Fibroblast of skin of left quadriceps (primary cell): ENCODE results near the gene SLC24A3.

Experiments
- DNase-seq, 2 experiments: peaks; one replicate each; pipeline ENCODE4 v3.0.0-alpha.2; 2013; ENCODE audit warnings: low read depth in 2 of 2

Gene SLC24A3

DNA sequence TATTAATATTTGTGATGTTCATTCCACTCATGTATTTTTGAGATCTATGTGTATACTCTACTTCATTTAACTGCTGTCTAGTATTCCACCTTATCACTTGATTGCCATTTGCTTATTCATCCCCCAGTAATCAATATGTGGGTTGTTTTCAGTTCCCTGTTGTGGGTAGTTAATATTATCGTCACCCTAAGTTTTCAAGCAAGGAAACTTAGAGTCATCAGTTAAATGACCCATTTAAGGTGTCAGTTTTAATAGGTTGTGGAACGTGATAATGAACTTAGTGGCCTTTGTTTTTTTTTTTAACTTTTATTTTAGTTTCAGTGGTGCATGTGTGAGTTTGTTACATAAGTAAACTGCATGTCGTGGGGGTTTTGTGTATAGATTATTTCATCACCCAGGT, 90.3 kb downstream of the SLC24A3 start:
- DNase-seq: no peak

DNA sequence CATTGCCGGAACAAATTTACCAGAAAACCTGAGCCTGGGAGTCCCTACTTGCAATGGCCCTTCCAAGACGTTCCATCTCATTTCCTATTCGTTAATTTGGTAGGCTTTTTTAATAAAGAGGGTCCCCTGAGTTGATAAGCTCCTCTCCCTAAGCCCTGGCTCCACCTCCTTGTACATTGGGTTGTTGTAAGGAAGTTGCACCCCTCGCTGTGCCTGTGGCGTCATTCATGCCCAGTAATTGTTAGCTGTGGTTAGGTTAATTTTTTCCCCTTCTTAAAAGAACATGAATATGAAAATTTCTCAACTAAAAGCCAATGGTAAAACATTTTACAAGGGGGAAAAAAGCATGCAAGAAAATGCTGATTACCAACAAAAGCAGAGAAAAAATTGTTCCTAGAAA, 91.9 kb downstream of the SLC24A3 start:
- no peak for DNase-seq

DNA sequence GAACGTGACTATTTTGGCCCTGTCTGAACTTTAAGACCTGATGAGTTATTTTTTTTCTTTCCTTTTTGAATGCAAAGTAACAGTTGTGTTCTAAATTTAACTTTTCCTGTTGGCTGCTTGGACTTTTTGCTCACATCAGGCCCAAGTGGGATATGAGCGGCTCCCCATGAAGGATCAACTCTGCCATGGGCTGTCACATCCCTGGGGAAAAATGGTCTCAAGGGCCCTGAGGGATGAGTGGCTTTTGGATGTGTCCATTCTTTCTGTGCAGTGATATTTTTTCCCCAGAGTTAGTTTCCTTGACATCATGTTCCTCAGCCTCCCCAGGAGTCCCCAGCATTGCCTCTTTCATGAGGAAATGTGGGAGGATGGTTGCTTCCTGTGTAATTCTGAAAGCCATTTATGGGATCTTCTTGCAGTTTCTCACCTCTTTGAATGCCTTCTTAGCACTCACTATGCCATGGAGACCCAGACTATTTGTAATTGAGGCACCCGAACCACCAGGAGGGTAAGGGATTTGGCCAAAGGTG, 92.5 kb downstream of the SLC24A3 start:
- DNase-seq: no peak

DNA sequence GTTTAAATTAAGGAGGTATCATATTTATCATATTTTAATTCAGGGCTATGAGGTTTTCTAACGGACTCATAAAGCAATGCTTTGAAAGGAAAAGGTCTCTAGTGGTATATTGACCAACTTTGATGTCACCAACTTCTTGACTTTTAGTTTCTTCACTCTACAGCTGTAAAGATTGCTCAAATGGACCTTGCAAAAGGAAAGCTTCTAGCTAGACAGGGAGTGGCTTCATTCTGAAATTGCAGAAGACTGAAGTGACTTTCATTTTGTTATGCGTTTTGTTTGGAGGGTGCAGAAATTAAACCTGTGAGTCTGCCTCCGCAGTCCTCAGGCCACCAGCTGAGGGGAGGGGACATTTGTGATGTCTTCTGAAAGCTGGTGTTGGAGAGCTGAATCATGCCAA, 95.7 kb downstream of the SLC24A3 start:
- no peak for DNase-seq

DNA sequence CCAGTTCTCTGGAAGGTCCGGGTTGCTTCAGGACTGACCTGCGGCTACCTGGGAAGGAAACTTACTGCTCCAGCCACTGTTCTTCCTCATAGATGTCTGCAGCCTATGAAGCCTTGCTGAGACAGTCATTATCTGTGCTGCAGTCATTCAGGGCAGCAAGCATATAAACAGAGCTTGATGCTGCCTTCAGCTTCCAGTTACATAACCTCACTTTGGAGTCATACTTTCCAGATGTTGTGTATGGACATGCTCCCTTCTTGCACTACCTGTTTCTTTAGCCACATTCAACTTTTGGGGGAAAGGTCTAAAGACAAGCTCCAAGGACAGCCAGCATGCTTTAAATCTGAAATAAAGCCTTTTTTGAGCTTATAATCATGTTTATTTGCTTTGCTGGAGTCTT, 98.1 kb downstream of the SLC24A3 start:
- no peak for DNase-seq

DNA sequence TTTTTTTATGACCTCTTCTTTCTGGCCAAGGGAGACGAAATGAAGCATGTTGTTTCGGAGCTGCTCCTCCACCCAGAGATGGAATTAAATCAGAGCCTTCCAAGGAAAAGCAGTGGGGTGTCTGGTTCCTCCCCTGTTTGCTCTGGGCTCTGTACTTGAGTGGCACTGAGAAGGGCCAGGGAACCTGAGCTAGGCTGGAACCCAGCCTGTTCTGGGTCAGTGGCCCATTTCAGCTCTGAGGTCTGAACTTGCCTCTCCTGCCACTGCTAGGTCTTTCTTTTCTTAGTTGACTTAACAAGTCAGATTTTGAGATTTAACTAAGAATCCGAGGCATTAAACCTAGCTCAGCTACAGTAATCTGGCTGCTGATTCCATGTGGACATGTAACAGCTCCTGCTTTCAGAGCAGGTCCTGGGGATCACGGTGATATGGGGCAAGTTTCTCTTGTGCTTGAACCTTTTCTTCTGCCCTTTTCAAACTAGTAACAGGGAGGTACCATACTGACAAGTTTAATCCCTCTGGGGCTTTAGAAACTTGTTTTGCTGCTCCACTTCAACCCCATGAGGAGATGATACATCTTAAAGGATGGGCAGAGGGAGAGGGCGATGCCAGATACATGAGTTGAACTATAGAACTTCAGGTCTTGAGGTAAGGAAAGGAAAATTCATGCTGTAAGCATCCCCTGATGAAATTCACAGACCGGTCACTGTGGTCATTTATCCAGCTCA, 101.1 kb downstream of the SLC24A3 start:
- DNase-seq: no peak

DNA sequence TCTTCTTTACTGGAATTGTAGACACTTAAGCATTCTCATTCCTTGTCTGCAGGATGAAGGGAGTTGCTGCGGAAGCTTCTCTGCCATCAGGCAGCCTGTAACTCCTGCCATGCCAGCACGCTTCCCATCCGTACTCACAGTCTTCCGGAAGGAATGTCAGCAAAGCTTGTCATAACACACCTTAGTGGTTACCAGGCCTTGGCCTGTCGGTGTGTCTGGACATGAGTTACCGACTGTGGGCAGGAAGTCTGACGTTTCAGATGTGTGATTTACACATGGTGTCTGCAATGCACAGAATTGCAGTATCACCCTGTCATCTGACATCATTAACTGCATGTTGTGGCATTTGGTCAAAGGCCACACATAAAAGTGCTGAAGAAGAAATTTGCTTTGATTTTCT, 102.2 kb downstream of the SLC24A3 start:
- no peak for DNase-seq

DNA sequence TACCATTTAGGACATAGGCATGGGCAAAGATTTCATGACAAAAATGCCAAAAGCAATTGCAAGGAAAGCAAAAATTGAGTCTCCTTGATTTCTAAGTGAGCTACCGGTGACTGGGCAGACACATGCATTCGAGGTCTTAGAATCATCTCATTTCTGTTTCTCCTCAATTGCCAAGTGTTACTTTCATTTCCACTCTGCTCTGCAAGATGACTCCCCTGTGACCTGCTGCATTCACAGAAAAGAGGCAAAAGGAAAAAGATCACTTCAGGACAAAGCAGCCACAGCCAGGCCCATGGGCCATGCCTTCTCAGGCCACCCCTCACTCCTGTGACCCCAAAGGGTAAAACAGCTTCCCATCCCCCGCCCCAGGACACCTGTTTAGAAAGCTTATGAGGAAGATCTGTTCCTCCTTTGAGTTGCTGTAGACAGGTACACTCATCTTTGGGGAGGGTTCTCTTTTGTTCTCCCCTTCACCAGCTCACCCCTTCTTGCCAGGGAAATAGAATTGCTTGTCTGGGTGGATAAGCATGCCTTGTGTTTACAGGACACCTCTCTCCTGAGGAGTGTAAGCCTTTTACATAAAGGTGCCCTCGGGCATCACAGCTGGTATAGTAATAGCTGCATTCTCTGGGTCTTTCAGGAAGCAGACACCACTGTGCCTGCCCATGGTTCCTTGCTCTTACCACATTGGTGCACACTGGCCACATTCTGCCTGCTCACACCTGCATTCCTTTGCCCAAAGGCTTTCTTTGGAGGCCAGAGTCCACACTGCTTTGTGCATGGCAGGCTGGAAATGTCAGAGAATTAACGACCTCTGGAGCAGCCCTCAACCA, 105.0 kb downstream of the SLC24A3 start:
- DNase-seq: no peak

DNA sequence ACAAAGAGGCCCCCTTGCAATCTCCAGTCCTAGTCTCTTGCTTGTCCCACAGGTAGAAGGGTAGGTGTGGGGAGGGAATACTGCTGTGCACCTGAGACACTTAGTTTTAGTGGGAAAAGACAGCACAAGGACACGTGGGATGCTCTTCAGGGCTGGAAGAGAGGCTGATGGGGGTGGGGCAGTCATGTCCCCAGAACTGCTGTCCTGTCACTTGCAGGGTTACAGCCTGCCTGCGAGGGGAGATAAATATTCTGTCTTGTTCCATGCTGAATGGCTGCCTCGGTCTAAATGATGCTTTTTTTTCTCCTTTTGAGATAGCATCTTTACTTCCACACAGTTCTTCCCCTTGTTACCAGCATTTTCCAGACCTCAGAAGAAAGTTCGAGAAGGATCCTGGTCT, 106.2 kb downstream of the SLC24A3 start:
- DNase-seq: no peak

DNA sequence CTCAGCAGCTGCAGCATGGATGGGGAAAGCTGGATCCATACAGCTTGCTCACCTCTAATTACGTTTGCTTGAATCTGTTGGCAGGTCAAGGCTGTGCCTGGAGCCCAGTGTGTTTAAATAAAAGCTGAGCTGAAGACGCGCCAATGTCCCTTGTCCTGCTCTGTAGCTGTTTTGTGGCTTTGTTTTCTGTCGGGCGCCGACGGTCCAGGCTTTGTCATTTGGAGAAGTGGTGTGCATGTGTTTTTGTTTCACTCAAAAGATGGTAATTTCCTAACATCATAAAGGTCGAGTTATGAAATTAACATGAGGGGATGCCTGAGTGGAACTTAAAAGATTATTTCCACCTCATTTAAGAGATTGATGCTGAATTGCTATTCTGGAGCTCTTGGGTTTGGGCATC, 107.6 kb downstream of the SLC24A3 start:
- DNase-seq: no peak

DNA sequence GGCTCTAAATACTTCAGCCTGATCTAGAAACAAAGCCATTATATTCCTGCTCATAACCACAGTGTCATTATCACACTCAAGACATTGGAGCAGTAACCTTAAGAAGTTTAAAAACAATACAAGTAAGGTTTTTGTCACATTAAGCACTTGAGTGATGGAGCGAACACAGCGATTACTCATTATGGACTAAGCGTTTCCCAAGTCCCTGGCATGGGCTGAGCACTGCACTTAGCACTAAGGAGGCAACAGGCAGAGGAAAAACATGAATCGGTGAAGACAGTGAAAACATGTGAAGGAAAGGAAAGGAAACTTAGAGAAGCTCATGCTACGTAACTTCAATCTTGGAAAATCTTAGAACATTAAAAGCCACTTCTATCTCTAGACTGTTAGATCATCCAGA, 108.7 kb downstream of the SLC24A3 start:
- DNase-seq: no peak

DNA sequence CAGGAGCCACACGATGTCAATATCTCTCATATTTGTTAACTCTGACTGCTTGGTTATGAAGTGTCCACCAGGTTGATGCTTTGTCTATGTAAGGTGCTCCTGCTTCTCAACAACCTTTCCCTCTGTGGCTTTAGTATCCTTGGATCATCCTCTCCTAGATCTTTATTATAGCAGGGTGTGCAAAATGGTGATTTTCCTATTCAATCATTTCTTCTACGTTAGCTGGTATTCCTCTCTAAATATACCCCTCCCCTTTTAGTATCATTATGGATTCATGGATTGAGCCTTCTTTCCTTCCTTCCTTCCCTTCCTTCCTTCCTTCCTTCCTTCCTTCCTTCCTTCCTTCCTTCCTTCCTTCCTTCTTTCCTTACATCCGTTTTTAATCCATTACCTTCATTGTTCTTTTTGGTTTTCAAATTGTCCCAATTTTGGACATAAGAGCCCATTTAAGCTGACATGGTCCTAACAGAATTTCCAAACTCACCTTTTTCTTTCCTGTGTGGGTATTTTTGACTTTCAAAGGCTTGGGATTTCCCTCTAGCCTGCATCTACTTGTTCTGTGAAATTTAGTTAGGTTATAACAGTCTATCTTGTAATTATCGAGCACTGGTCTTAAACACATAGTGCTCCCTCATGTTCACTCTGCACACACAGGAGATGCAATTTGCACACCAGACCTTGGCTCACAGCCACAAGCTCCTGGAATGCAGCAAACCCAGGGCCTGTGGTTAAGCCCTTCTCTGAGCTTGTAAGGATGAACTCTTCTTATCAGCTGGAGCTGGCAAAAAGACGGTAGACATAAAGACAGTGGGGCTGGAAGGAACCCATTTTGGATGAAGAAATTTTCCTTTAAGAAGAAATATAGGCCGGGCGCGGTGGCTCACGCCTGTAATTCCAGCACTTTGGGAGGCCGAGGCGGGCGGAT, 109.9 kb downstream of the SLC24A3 start:
- no peak for DNase-seq

DNA sequence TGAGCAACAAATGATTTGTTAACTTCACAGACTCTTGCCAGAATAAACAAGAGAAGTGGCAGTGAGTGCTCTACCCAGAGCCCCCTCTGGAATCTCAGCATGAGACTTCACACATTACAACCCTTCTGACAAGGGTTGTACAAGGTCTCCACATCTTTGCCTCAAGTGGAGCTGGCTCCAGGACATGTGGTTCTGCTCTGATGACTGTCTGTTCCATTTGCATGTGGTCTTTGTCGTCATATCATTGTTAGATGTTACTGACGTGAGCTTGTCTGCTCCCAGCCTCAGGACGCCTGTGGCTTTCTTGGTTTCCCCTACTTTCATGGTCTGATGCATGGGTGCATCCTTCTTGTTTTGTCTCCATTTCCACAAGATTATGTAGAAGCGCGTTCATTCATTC, 115.0 kb downstream of the SLC24A3 start:
- no peak for DNase-seq

DNA sequence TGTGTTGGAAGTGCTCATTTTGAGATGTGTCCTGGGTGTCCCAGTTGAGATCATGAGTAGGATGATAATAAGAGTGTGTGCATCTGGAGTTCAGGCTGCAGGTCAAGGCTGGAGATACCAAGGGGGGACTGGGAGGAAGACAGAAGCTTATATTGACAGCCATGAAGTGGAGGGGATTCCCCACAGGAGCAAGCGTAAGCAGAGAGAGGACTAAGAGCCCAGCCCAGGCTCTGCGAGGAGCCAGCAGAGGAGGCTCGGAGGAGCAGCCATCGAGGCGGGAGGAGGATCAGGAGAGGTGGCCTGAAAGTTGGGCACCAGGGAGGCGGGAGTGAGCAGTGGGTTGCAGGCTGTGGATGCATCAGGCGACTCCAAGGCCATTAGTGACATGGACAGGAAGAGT, 116.2 kb downstream of the SLC24A3 start:
- no peak for DNase-seq

DNA sequence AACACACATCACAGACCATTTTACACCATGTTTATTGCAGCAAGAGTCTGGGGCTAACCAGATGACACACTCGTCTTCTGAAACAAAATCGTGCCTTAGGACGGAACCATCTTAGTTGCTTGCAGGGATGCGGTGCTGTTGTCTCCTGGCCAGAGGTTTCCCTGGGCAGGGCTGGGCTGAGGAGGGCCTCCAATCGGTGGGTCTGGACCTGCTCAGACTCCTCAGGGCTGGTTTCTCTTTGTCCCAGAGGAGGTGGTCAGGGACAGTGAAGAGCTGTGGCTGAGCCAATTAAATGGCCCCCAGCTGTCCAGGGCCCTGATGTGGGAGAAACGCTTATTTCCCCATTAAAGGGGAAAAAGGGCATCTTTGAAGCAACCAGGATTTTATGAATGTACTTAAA, 117.6 kb downstream of the SLC24A3 start:
- DNase-seq: no peak

DNA sequence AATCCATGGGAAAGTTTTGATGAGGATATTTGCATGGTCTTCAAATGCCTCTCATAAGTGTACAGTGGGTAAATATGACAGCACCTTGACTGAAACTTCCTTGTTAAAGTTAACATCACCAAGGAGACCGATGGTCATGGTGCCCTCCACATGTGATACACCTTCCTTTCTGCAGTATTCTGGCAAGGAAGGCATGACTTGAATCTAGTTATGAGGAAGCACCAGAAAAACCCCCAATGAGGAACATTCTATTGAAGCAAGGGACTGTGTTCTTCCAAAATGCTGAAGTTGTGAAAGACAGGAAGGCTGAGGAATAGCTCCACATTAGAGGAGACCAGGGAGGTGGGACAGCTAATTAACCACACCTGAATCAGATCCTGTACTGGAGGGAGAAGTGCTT, 118.3 kb downstream of the SLC24A3 start:
- DNase-seq: no peak

DNA sequence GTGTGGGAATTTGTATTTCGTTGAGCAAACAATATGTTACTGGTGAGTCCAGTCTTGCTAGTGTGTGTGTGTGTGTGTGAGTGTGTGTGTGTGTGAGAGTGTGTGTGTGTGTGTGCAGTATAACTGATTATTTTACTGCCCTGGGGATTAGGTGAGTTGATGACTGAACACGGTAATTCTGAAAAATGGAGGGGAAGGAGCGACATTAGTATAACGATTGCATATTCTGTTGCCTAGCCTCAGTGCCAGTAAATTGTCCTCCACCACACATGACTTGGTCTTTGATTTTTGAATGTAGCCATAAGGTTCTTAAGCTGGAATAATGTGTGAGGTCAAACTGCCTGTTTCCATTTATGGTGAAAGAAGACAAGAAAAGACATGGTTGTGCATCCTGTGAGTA, 121.1 kb downstream of the SLC24A3 start:
- DNase-seq: no peak

DNA sequence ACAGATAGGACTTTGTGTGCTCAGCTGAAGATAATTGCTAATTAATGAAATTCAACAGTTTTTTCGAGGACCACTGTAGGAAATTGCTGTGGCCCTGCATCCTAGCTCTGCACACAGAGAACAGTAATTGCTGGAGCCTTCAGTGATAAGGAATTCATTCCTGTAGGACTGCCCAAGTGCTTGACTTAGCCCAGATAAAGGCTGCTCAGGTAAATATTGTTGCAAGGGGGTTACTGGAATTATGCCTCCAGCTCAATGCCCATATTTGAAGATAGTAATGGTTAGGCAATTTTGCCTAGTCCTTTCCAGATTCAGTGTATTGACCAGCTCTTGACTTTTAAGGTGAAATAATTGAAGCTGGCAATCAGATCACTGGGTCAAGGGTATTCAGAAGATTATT, 122.9 kb downstream of the SLC24A3 start:
- DNase-seq: no peak

DNA sequence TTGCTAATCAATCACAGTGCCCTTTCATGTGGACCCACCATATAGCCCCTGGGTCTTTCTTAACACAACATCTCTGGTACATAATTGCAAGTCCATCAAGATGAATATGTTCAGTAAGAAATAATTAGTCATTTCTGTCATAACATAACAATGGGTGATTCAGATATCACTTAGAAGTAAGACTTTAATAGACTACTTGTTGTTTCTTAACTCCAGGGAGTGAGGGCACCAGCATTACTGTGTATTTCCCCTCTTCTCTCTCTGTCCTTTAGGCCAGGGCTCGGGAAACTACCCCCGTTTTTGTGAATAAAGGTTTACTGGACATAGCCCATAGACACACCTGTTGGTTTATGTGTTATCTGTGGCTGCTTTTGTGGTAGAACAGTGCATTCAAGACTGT, 123.5 kb downstream of the SLC24A3 start:
- no peak for DNase-seq

DNA sequence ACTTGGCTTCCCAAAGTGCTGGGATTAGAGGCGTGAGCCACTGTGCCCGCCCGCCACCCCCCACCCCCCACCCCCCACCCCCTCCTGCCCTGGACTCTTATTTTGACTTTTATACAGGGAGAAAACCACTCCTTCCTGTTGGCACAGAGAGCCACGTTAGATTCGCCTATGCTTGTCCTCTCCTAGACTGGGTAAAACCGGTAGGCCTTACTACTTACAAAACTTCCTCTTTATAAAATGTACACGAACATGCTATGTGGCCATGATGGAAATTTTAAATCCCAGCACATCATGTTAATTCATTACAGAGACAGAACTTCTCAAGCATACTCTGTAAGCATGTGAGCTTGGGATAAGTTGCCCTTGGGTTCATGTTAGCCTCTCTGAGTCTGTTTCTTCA, 124.2 kb downstream of the SLC24A3 start:
- no peak for DNase-seq

DNA sequence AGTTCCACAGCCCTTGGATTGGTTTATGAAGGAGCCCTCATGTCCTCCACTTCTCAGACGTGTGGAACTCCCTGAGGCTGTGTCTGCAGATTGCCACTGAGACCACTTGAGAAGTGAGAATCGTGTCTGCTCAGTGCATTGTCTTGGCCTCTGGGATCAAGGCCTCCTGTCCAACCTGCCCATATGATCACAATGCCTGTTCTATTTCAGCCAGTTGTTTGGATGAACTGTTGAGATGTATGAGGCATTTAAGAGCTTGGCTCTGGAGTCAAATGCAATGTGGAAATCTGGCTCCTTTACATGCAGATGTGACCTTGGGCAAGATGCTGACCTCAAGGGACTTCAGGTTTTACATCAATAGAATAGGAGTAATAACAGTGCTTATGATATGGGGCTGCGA, 125.9 kb downstream of the SLC24A3 start:
- no peak for DNase-seq

DNA sequence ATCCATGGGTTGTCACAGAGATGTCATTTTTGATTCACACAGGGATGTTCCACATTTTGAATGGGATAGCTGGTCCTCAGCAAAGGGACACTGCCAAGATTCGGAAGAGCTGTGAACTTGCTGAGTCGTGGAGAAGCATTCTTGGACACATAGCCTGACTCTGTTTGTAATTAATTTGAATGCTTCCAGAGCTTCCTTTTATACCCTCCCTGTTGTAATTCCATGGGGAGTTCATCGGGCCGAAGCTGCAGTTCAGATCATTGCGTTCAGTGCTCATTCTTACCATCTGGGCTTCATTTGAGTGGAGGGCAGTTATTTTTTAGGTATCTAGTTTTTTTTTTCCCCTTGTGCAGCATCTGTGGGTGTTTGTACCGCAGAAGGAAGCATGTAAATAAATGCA, 126.5 kb downstream of the SLC24A3 start:
- DNase-seq: peak; percentile 4 to 13
